Calu3 (cell line): ENCODE measurements around the gene MYO3B. TPM values are rescaled to one million over a fixed set of nuclear protein-coding genes. Genes with fewer than 3 reads are reported as not detected.

Experiments used
- BruUV-seq: library from RNA; stranded (reverse); fragments of 400-500 nt; replicated peaks from 2 replicates; lab custom pipeline; 2021; lab: Mats Ljungman, UMichigan
- CTCF ChIA-PET: fragments of 300-600 bp; sonication (Branson Sonifier 250); formaldehyde crosslinking; loops from one replicate; lab custom pipeline; 2022; ENCODE audit warnings: antibody characterized with exemption; lab: Charles Lee
- DNase-seq: peaks from one replicate; pipeline ENCODE4 v3.0.0; 2022
- H3K27ac Mint-ChIP-seq: one replicate; pipeline ENCODE4 v1.8.0; 2022; ENCODE audit warnings: mixed read lengths; ENCODE audit not compliant: unreplicated experiment
- H3K27me3 Mint-ChIP-seq: one replicate; pipeline ENCODE4 v1.8.0; 2022; ENCODE audit warnings: mixed read lengths; ENCODE audit not compliant: unreplicated experiment
- H3K36me3 Mint-ChIP-seq: one replicate; pipeline ENCODE4 v1.8.0; 2022; ENCODE audit warnings: mild to moderate bottlenecking, moderate library complexity, mixed read lengths; ENCODE audit not compliant: insufficient read depth, unreplicated experiment
- H3K4me1 Mint-ChIP-seq: one replicate; pipeline ENCODE4 v1.8.0; 2022; ENCODE audit warnings: mild to moderate bottlenecking, low read depth, mixed read lengths; ENCODE audit not compliant: unreplicated experiment
- H3K4me3 Mint-ChIP-seq: one replicate; pipeline ENCODE4 v1.8.0; 2022; ENCODE audit warnings: mild to moderate bottlenecking, low read depth, moderate library complexity, mixed read lengths; ENCODE audit not compliant: unreplicated experiment
- H3K9me3 Mint-ChIP-seq: one replicate; pipeline ENCODE4 v1.8.0; 2022; ENCODE audit warnings: low read depth, mixed read lengths; ENCODE audit not compliant: unreplicated experiment
- intact Hi-C: fragments of 100-400 bp; cut with micrococcal nuclease; formaldehyde crosslinking; loops from one replicate; pipeline ENCODE4 v1.10.0; 2022; ENCODE audit not compliant: unreplicated experiment
- total RNA-seq: library from RNA; stranded (reverse); gene quantifications from 2 replicates; pipeline ENCODE4 v1.2.3, GENCODE V29; 2022
- TF ChIP-seq, protein P1 (sequence below): fragments of 200-600 bp; IDR thresholded peaks from one replicate; pipeline ENCODE4 v1.8.0; 2022; ENCODE audit warnings: antibody characterized with exemption; ENCODE audit not compliant: unreplicated experiment

Gene MYO3B
- total RNA-seq, 1 experiment from 2014 or later = 5.0 TPM

DNA sequence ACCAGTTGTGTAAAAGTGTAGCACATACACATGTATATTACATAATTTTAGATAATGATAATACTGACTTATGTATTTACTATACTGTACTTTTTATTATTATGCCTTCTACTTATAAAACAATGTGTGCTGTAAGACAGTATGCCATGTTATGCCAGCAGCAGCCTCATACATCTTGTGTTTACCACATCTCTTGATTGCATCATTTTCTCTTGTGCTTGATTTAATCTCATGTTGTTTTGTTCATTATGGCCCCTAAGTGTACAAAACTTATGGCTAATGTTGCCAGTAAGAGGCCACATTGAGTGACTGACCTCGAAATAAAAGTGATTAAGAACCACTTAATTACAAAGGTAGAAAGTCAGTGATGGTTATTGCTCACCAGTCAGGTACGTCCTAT is 409.2 kb downstream of the MYO3B start:
- no peaks in the 10 kb centered on the region for H3K36me3 Mint-ChIP-seq
- intact Hi-C loops = no loop called here
- no peak overlapping the region for H3K4me3 Mint-ChIP-seq
- no peaks in the 10 kb centered on the region for H3K9me3 Mint-ChIP-seq
- no peaks in the 10 kb centered on the region for H3K27me3 Mint-ChIP-seq
- CTCF ChIA-PET = no interaction called here
- H3K4me1 Mint-ChIP-seq = no peaks in the 10 kb centered on the region
- H3K27ac Mint-ChIP-seq = no peak overlapping the region
- BruUV-seq = no TSS peak
- TF ChIP-seq, protein P1, sequence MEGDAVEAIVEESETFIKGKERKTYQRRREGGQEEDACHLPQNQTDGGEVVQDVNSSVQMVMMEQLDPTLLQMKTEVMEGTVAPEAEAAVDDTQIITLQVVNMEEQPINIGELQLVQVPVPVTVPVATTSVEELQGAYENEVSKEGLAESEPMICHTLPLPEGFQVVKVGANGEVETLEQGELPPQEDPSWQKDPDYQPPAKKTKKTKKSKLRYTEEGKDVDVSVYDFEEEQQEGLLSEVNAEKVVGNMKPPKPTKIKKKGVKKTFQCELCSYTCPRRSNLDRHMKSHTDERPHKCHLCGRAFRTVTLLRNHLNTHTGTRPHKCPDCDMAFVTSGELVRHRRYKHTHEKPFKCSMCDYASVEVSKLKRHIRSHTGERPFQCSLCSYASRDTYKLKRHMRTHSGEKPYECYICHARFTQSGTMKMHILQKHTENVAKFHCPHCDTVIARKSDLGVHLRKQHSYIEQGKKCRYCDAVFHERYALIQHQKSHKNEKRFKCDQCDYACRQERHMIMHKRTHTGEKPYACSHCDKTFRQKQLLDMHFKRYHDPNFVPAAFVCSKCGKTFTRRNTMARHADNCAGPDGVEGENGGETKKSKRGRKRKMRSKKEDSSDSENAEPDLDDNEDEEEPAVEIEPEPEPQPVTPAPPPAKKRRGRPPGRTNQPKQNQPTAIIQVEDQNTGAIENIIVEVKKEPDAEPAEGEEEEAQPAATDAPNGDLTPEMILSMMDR = no peak
- no peak for DNase-seq

DNA sequence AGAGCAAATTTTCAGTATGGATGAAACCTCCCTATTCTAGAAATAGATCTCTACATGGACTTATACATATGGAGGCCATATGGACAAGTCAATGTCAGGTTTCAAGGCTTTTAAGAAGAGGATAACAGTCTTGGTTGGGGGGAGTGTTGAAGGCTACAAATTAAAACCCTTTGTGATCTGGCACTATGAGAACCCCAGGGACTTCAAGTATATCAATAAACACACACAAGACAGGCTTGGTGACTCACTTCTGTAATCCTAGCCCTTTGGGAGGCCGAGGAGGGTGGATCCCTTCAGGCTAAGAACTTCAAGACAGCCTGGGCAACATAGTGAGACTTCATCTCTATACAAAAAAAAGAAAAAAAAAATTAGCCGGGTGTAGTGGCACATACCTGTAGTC is 410.0 kb downstream of the MYO3B start:
- no peak for DNase-seq
- BruUV-seq = no TSS peak
- Mint-ChIP-seq H3K4me3 (no peak overlapping the region), H3K4me1 (no peaks in the 10 kb centered on the region), H3K9me3 (no peaks in the 10 kb centered on the region), H3K27ac (no peak overlapping the region), H3K27me3 (no peaks in the 10 kb centered on the region), H3K36me3 (no peaks in the 10 kb centered on the region)
- CTCF ChIA-PET = no interaction called here
- intact Hi-C loops = no loop called here
- TF ChIP-seq, protein P1 = no peak

DNA sequence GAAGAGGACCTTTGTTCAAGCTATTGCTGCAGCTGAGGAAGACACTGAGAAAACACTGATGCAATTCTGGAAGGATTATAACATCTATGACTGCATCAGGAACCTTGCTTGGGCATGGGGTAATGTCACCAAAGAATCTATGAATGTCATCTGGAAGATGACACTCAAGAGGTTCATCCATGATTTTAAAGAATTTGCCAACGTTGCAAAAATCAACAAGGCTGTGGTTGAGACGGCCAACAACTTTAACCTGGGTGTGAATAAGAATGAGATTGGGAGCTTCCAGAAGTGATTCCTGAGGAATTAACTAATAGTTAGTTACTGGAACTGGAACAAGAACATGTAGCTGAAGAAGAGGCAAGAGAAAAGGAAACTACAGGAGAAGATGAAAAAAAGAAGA is 410.8 kb downstream of the MYO3B start:
- no TSS peak for BruUV-seq

DNA sequence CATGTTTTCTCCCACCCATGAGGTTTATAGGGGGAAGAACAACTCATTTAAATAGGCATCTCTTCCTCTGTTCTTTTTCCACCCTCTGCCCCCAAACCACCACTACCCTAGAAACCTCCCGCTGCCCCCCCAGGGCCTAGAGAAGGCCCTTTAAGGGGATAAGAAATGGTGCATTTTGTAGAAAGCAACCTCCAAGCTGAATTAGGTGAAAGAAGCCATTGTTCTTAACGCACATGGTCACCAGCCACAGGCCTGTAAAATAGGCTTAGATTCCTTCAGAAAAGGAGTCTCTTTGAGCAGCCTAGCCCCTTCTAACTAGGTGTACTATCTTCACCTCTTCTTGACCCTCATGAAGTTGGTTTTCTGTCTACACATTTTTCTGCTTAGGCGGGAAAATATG is 418.6 kb downstream of the MYO3B start:
- no TSS peak for BruUV-seq
- intact Hi-C loops = no loop called here
- Mint-ChIP-seq H3K4me1 (no peaks in the 10 kb centered on the region), H3K4me3 (no peak overlapping the region), H3K27ac (no peak overlapping the region), H3K9me3 (no peaks in the 10 kb centered on the region), H3K27me3 (peaks cover 13% of the 10 kb centered on the region), H3K36me3 (no peaks in the 10 kb centered on the region)
- TF ChIP-seq, protein P1 = no peak
- DNase-seq = no peak
- CTCF ChIA-PET = interaction anchor here (0.6 kb wide), 1 partner anchor 15 kb away, joined by 3 read pairs; no protein-coding TSS in a partner anchor

More for the DNA sequence above, 410.8 kb downstream of the MYO3B start:
- DNase-seq = no peak
- TF ChIP-seq, protein P1 = no peak
- CTCF ChIA-PET = no interaction called here
- Mint-ChIP-seq H3K27ac (no peak overlapping the region), H3K4me3 (no peak overlapping the region), H3K4me1 (no peaks in the 10 kb centered on the region), H3K9me3 (no peaks in the 10 kb centered on the region), H3K36me3 (no peaks in the 10 kb centered on the region), H3K27me3 (peaks cover 3% of the 10 kb centered on the region)
- intact Hi-C loops = no loop called here
